NCI-H1417 treated with DMSO at 0.1 percent for 48 hours (cell line): ENCODE data around the gene GLIPR2.
"Not testable (repeated sequence)": the region's sequence is repeated elsewhere in the genome, so short reads cannot be mapped to it uniquely, and the experiment has no call there.

Experiments used
- DNase-seq: peaks from one replicate; lab custom pipeline; 2025; lab: John Stamatoyannopoulos, UW

Gene GLIPR2

GRCh38 chr9:36144309-36145232 is 8.0 kb downstream of the GLIPR2 start:
- no peak for DNase-seq

GRCh38 chr9:36145970-36146369 is 9.4 kb downstream of the GLIPR2 start:
- no peak for DNase-seq

DNA sequence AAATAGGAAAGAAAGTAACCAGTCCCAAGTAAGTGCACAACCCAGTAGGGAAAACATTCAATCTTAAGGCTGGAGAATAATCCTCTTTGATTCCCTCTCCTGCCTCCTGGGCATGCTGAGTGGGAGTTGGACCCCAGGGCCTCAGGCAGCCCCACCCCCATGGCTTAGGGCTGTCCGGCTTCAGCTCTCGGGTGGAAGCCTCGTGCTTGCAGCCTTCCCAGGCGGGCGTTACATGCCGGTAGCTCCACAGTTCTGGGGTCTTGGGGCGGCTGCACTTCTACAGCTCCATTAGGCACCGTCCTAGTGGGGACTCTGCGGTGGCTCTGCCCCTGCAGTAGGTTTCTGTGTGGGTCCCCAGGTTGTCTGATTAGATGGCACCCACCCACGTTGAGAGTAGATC is 10.1 kb downstream of the GLIPR2 start:
- DNase-seq: no peak

DNA sequence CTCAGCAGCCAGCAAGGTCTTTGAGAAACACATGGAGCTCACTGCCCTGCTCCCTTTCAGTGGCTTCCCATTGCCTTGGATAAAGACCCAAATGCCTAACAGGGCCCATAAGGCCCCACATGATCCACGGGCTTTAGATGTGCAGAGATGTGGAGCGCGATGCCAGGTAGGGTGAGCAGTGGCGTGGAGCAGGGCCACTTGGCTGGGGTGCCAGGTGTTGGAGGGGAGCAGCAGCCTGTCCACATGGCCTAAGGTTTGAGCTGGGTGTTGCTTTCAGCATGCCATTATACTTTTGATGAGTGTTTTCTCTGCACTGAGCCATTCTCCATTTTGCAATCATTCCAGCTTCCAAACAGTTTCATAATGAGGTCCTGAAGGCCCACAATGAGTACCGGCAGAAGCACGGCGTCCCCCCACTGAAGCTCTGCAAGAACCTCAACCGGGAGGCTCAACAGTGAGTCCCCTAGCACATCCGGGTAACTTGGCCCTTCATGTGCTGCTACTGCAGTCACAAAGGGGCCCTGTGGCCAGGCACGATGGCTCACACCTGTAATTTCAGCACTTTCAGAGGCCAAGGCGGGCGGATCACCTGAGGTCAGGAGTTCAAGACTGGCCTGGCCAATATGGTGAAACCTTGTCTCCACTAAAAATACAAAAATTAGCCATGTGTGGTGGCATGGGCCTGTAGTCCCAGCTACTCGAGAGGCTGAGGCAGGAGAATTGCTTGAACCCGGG is 11.1 kb downstream of the GLIPR2 start:
- DNase-seq: no peak

DNA sequence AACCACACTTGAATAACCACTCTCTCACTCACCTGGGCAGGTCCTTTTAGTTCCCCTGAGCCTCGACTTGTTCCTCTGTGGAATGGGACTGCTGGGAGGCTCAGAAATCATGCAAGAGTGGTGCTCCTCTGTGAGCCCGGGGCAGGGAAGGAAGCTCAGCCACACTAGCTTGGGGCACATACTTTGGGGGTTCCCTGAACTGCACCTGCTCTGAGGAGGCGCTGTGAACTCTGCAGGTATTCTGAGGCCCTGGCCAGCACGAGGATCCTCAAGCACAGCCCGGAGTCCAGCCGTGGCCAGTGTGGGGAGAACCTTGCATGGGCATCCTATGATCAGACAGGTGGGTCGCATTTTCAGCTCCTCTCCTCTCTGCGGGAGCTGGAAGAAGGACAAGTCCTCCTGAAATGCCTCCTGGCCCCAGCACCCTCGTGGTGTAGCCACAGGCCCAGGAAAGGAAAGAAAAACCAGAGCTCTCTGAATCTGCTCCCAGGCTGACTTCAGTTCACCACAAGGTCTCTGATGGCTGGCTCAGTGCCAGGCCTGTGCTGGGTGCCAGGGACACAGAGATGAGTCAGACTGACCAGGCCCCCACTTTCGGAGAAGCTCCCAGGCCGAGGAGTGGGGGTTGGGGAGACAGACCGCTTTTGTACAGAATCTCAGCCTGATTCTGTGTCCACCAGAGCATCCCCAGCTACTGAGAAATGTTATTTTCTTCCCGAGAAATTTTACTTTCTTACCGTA is 11.9 kb downstream of the GLIPR2 start:
- no peak for DNase-seq

DNA sequence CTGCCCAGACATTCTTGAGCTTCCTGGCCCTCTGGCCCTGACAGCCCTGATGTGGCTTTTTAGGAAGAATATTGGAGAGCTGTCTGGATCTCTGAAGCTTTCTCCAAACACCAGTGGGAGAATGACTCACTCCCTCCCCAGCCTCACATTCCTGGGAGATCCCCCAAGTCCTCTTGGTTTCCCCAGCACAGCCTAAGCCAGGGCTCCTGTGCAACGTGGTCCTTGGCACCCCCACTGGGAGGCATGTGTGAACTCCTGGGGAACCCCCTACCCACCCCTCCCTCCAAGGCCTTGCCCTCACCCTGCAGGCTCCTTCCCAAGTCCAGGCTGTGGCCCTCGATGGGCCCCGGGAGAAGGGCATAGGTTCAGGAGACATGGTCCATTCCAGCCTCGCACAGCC is 12.7 kb downstream of the GLIPR2 start:
- no peak for DNase-seq

- no peak for DNase-seq
Observed at GRCh38 chr9:36150574-36151315, 14.2 kb downstream of the GLIPR2 start.

- DNase-seq: no peak
Observed at GRCh38 chr9:36151316-36152210, 15.0 kb downstream of the GLIPR2 start.

DNA sequence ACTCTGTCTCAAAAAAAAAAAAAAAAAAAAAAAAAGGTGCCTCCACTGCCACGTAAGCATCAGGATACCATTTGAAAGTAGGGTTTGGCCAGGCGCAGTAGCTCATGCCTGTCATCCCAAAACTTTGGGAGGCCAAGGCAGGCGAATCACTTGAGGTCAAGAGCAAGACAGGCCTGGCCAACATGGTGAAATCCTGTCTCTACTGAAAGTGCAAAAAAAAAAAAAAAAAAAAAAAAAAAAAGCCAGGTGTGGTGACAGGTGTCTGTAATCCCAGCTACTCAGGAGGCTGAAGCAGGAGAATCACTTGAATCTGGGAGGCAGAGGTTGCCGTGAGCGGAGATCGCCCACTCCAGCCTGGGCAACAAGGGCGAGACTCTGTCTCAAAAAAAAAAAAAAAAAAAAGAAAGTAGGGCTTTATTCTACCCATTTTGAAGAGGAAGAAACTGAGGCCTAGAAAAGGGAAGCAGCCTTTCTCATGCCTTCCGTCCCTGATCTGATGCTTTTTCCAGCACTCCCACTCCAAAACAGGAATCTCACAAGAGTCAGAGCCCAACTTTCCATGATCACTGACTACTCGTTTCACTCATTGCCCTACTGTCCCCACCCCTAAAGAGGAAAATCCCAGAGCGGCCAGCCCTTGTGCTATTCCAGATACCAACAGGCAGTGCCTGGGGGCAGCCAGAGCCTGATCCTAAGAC is 16.4 kb downstream of the GLIPR2 start:
- no peak for DNase-seq

DNA sequence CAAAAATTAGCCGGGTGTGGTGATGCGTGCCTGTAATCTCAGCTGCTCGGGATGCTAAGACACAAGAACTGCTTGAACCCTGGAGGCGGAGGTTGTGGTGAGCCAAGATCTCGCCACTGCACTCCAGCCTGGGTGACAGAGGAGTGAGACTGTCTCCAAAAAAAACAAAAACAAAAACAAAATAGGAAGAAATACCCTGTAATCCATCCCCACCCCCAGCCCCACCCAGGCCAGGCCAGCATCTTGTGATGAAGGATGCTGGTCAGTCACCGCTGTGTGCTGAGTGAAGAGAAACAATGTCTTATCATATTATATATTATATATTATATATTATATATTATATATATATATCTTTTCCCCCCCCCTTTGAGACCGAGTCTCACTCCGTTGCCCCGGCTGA is 17.2 kb downstream of the GLIPR2 start:
- DNase-seq: no peak

DNA sequence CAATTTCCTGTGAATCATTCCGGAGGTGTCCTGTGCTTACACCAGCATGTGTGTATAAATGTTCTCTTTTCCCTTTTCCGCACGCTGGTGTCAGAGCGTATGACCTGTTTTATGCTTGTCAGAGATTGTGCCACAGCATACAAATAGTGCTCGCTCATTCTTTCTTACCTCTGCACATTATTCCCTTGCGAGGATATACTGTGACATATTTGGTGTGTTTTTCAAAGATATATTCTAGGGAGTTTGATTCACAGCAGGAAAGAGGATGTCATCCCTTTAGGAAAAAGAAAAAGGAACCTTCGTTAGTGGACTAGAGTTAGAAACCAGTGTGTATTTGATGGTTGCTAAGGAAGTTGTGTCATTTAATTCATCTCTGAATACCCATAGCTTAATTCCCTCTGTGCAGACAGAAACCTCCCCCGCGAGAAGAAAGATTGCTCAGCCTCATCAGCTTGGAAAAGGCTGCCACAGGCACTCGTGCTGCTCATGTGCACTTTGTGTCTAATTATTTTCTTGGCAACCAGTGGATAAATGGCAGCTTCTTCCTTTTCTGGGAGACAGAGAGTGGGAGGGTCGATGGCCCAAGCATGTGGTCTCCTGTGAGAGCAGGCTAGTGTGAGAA is 17.9 kb downstream of the GLIPR2 start:
- no peak for DNase-seq

- DNase-seq: no peak
Observed at GRCh38 chr9:36156116-36156515, 19.6 kb downstream of the GLIPR2 start.

DNA sequence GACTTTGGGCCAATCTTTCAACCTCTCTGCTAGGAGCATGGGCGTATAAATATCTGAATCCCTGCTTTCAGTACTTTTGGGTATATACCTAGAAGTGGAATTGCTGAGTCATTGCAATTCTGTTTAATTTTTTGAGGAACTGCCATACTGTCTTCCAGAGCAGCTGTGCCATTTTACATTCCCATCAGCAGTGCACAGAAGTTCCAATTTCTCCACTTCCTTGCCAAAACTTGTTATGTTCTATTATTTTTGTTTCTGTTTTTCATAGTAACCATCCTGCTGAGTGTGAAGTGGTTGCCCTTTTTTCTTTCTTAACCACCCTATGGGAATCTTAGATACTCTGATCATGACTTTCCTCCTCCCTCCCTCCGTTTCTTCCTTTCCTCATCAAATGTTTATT is 21.6 kb downstream of the GLIPR2 start:
- no peak for DNase-seq

DNA sequence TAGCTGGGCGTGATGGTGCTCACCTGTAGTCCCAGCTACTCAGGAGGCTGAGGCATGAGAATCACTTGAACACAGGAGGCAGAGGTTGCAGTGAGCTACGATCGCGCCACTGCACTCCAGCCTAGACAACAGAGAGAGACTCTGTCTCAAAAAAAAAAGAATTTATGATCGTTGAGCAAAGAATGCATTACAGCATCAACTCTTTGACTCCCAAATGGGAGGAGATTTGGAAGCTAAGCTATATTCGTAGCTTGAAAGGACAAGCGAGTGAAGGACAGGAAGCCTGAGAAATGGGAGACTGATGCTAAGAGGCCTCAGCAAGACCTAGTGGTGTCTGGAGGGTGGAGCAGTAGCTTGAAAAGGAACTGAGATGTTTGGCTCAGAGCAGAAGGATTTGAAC is 22.4 kb downstream of the GLIPR2 start:
- no peak for DNase-seq

- DNase-seq: not testable (repeated sequence)
Observed at GRCh38 chr9:36159509-36159908, 23.0 kb downstream of the GLIPR2 start.

GRCh38 chr9:36160126-36160525 is 23.6 kb downstream of the GLIPR2 start:
- not testable (repeated sequence) for DNase-seq

GRCh38 chr9:36161187-36161586 is 24.7 kb downstream of the GLIPR2 start:
- no peak for DNase-seq

DNA sequence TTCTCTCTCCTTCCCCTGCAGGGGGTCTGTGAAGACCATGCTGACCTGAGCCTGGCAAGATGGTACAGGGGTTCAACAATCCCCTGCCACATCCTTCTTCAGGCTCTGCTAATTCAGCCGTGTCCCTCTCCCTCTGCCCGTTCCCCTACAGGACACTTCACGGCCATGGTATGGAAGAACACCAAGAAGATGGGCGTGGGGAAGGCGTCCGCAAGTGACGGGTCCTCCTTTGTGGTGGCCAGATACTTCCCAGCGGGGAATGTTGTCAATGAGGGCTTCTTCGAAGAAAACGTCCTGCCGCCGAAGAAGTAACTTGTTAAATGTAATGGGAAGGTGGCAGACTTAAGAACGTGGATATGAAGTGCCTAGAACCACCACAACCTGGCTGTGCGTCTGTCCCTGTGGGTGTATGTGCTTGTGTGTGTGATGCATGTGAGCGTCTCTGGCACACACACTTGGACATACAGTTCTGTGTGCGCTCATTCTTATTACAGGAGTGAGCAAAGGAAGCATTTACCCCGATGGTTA is 25.7 kb downstream of the GLIPR2 start:
- no peak for DNase-seq

GRCh38 chr9:36163049-36163785 is 26.7 kb downstream of the GLIPR2 start:
- DNase-seq: no peak
